Tongue (tissue), 3 donors: ENCODE measurements around the gene CCDC85A. TPM values are rescaled to one million over a fixed set of nuclear protein-coding genes. Genes with fewer than 3 reads are reported as not detected.

Experiments
- DNase-seq: peaks from one replicate; pipeline ENCODE4 v3.0.0-alpha.2; 2015
- small RNA-seq: library from RNA; depleted of rRNA; stranded (forward); fragments of <200 nt; gene quantifications from one replicate; pipeline ENCODE3, GENCODE V24; 2014; ENCODE audit warnings: low replicate concordance
- total RNA-seq: library from RNA; depleted of rRNA; stranded (reverse); fragments of >200 nt; gene quantifications from one replicate; pipeline ENCODE4 v1.2.3, GENCODE V29; 2014

CCDC85A gene
- total RNA-seq, 1 donor from 2014 or later: 7.5 TPM

DNA sequence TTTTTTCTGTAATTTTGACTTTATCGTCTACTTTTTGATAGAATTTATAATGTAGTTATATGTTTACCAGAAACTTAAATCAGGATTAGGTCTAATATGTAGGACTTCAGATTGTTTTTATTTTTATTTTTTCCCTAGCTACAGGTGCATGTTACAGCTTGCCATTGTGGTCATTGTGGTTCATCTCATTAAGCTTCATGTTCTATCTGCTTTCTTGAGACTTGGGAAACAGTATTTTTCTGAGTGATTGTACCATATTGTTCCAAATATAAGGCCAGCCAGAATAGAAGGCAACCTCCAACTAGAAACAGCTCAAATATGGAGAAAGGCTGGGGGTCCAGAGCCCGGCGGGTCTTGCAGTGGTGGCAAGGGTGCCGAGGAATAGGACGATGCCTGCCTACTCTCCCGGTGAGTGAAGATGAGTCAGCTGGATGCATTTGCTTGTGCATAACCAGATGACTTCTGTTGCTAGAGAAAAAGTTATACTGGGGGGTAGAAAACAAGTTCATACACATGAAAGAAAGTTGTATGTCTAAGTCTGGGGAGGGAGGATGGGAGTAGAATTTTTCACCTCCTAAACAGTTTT, 188.4 kb downstream of the CCDC85A start:
- DNase-seq: no peak

DNA sequence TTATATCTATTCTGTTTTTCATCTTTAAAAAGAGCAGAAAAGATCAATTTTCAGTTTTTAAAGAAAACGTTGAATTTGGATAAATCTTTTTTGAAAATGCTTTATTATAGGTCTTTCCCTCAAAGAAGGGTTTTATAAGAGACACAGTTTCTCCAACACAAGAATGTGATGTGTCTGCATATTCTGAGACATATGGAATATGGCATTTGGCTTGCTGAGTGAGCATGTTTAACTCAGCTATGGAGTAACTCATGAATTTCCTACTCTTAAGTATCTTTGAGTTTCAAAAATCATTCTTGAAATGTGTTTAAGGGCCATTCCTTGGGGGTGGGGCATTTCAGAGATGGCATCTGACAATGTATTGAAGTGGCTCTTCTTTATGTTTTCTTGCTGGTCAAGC, 191.5 kb downstream of the CCDC85A start:
- DNase-seq: no peak

DNA sequence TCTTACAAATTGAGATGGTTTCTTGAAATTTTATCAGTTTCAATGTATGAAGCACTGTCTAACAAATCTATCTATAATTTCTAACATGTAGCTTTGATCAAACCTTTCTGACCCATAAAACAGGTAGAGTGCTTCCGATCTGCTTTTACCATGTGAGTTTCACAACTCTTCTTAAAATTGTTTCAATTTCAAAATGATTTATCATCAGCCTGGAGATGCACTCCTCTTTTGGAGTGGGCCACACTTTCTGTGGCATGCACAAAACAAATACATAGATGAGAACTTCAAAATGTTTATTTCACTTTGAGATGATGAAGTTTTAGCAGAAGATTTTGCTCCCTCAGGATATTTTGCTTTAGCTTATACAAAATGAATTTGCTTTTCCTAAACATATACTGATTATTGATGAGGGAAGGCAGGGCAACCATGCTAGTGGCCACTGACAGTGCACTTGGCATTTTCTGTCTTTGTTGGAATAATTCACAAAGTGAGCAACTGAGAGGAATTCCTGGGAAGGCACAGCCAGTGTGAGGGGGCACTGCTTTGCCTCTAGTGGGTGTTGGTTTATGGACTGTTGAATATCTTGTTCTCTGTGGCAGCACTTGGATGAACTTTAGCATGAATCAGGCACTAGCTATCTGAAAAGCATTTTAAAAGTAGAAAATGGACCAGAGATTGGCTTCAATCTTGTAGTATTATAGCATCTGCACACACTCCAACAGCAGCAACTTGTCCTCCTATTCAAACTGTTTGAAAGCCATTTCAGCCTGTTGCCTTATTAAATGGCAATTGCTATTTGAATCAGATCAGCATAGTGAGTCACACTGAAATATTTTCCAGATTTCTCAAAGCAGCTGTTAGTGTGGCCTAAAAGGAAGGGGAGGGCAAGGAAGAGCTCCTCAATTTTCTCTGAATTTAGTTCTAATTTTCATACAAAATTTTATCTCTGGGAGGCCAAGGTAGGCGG, 193.2 kb downstream of the CCDC85A start:
- DNase-seq: no peak

- DNase-seq: no peak
Observed at GRCh38 chr2:56379066-56379465, 195.3 kb downstream of the CCDC85A start.

DNA sequence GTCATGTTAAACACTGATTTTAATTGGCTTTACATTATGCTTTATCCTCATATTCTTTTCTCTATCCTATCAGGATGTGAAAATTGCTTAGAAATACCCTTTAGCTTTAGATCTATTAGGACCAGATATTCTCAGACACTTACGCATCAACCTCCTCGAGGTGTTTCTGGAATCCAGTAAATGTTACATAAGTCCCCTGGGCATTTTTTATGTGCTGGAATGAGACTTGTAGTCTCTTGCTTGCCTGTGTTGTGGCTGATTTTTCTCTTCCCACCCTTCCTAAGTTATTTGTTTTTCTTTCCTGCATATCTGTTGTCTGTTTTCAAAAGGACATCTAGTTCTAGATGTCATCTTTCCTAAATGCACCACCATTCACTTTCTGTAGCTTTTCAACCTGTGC, 197.1 kb downstream of the CCDC85A start:
- DNase-seq: no peak

GRCh38 chr2:56382466-56382865, 198.7 kb downstream of the CCDC85A start:
- DNase-seq: no peak

DNA sequence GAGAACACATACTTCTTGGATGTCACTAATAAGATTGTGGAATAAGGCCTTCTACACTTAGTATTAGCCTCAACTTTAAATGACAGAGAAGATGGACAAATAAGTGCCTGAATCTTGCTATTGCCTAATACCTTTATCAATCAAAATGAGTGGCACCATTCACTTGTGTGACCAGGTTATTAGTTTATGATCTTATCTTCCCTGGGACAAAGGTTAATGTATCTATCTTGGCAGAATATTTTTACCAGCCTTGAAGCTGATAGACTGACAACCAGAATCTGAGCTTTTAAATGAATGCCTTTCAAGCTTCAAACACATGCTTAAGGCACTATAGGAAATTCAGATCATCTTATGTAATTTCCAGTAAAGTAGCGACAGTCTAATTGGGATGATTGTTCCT, 202.9 kb downstream of the CCDC85A start:
- no peak for DNase-seq

DNA sequence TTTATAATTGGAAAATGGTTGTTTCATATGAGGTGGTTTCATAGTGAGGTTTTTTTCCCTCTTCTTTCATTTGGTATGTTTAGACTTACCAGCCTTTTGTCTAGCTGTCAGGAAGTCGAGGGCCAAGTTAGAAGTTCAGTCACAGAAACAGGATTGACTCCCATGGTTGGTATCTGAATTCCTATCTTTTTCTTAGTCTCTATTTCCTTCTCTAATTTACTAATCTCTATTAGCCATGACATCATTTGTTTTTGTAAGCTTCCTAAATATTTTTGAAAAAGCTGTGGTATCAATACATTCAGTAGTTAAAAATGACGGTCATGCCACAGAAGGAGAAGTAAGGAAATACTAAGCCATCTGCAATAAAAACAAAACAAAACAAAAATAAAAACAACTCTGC, 206.9 kb downstream of the CCDC85A start:
- DNase-seq: no peak

DNA sequence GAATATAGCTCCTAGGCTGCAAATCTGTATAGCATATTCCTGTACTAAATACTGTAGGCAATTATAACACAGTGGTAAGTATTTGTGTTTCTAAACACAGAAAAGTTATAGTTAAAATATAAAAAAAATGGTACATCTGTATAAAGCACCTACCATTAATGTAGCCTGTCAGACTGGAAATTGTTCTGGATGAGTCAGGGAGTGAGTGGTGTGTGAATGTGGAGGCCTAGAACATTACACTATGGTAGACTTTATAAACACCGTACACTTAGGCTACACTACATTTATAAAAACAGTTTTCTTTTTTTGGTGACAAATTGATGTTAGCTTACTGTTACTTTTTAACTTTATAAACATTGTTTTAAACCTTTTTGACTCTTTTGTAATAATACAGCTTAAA, 226.3 kb downstream of the CCDC85A start:
- DNase-seq: no peak

DNA sequence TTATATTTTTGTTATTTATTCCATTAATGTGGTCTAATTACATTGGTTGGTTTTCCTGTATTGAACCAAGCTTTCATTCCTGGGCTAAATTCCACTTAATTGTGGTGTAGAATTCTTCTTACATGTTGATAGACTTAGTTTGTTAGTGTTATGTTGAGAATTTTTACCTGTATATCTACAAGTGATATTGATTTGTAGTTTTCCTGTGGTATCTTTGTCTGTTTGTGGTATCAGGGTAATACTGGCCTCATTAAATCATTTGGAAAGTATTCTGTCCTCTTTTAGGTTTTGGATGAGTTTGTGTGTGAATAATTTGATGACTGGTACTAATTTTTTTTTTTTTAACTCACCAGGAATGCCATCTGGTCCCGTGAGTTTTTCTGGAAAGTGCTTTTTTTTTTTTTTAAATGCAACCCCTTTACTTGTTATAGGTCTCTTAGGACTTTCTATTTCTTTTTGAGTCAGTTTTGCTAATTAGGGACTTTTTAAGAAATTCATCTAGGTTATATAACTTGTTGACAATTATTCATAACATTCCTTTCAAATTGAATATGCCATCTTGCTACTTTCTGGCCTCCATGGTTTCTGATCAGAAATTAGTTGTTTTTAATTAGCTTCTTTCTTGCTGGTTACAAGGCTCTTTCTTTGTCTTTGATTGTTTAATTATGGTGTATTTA, 232.8 kb downstream of the CCDC85A start:
- DNase-seq: no peak

Small RNA genes lying within 50 kb of the gene (small RNA-seq; reads per million reads assigned to genes)
- not detected for gene RNA5SP93
